ENCODE data around the gene CBY3.
"Not testable (repeated sequence)": the region's sequence is repeated elsewhere in the genome, so short reads cannot be mapped to it uniquely, and the experiment has no call there.

DNA sequence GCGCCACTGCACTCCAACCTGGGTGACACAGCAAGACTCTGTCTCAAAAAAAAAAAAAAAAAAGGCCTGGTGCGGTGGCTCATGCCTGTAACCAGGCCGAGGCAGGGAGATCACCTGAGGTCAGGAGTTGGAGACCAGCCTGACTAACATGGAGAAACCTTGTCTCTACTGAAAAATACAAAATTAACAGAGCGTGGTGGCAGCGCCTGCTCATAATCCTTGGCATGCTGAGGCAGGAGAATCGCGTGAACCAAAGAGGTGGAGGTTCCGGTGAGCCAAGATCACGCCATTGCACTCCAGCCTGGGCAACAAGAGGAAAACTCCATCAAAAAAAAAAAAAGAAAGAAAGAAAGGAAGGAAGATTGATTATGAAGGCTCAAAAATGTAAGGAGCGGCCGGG is 41.5 kb downstream of the CBY3 start:
- TF ChIP-seq, protein P1, sequence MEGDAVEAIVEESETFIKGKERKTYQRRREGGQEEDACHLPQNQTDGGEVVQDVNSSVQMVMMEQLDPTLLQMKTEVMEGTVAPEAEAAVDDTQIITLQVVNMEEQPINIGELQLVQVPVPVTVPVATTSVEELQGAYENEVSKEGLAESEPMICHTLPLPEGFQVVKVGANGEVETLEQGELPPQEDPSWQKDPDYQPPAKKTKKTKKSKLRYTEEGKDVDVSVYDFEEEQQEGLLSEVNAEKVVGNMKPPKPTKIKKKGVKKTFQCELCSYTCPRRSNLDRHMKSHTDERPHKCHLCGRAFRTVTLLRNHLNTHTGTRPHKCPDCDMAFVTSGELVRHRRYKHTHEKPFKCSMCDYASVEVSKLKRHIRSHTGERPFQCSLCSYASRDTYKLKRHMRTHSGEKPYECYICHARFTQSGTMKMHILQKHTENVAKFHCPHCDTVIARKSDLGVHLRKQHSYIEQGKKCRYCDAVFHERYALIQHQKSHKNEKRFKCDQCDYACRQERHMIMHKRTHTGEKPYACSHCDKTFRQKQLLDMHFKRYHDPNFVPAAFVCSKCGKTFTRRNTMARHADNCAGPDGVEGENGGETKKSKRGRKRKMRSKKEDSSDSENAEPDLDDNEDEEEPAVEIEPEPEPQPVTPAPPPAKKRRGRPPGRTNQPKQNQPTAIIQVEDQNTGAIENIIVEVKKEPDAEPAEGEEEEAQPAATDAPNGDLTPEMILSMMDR (IDR thresholded peaks at IDR 0.05 in 4 of 5, conservative IDR thresholded peaks at IDR 0.05 in 1 of 5), result not testable (repeated sequence)
- TF ChIP-seq POLR2A (IDR thresholded peaks at IDR 0.05), result not testable (repeated sequence)
